ENCODE results near the gene MT3. TPM values are rescaled to one million over a fixed set of nuclear protein-coding genes. Genes with fewer than 3 reads are reported as not detected.

MT3 gene
- total and polyA plus RNA-seq, 12 donors = 5.5 to 354 (median 46.4) TPM

GRCh38 chr16:56614549-56614991, 25.2 kb downstream of the MT3 start:
- Histone ChIP-seq H3K9me3 (replicated peaks in 1 of 3) (no peaks in the 10 kb centered on the region), H3K4me1 (replicated peaks in 1 of 2) (peaks cover 24 to 39% of the 10 kb centered on the region in 2 donors), H3K27ac (no peak overlapping the region), H3K4me3 (no peak overlapping the region), H3K36me3 (replicated peaks in 1 of 2) (no peaks in the 10 kb centered on the region), H3K27me3 (no peaks in the 10 kb centered on the region)
- intact Hi-C loops (cut with DNase I) = no loop called here
- TF ChIP-seq POLR2A (IDR thresholded peaks at IDR 0.05) (no peak), CTCF (IDR thresholded peaks at IDR 0.05) (no peak)
- no peak for DNase-seq

- H3K27ac ChIP-seq = no peak overlapping the region
- H3K4me3 ChIP-seq = no peak overlapping the region
- TF ChIP-seq CTCF (IDR thresholded peaks at IDR 0.05) (no peak), POLR2A (IDR thresholded peaks at IDR 0.05) (no peak)
- no peaks in the 10 kb centered on the region for H3K27me3 ChIP-seq
- H3K9me3 ChIP-seq (replicated peaks in 1 of 3) = no peaks in the 10 kb centered on the region
- 71 to 77% (median 73%) methylated on average over 3 of the region's 3 CpGs for WGBS, 4 donors
- H3K4me1 ChIP-seq (replicated peaks in 1 of 2) = peaks cover 17 to 31% of the 10 kb centered on the region in 2 donors
- intact Hi-C loops (cut with DNase I) = no loop called here
- peak in 1 of 7 donors; percentile 40 for DNase-seq
- H3K36me3 ChIP-seq (replicated peaks in 1 of 2) = no peaks in the 10 kb centered on the region
These were observed 26.0 kb downstream of the MT3 start for GRCh38 chr16:56615353-56615752.

- 49 to 62% (median 59%) methylated on average over 17 to 23 of the region's 23 CpGs for WGBS, 4 donors
- H3K36me3 ChIP-seq (replicated peaks in 1 of 2) = no peaks in the 10 kb centered on the region
- H3K27me3 ChIP-seq = no peaks in the 10 kb centered on the region
- TF ChIP-seq POLR2A (IDR thresholded peaks at IDR 0.05) (no peak), CTCF (IDR thresholded peaks at IDR 0.05) (no peak)
- H3K4me1 ChIP-seq (replicated peaks in 1 of 2) = peaks cover 4 to 24% of the 10 kb centered on the region in 2 donors
- no peaks in the 10 kb centered on the region for H3K9me3 ChIP-seq (replicated peaks in 1 of 3)
- H3K4me3 ChIP-seq = peak overlapping the region in 2 of 4 donors; percentile 26 to 41
- no peak for DNase-seq
- intact Hi-C loops (cut with DNase I) = no loop called here
- peak overlapping the region in 3 of 5 donors; percentile 30 to 57 (median 41) for H3K27ac ChIP-seq
These were observed 27.4 kb downstream of the MT3 start for GRCh38 chr16:56616608-56617211.

GRCh38 chr16:56617212-56618085, 28.1 kb downstream of the MT3 start:
- intact Hi-C loops (cut with DNase I) = no loop called here
- H3K4me1 ChIP-seq (replicated peaks in 1 of 2) = peaks cover 0 to 23% of the 10 kb centered on the region in 2 donors
- WGBS, 4 donors = 15 to 33% (median 26%) methylated on average over 8 to 41 of the region's 41 CpGs
- H3K36me3 ChIP-seq (replicated peaks in 1 of 2) = no peaks in the 10 kb centered on the region
- DNase-seq = peak; percentile 61 to 86 (median 80)
- H3K9me3 ChIP-seq (replicated peaks in 1 of 3) = no peaks in the 10 kb centered on the region
- peak in 1 of 2 donors; percentile 55 for TF ChIP-seq POLR2A (IDR thresholded peaks at IDR 0.05)
- no peak for TF ChIP-seq CTCF (IDR thresholded peaks at IDR 0.05)
- no peaks in the 10 kb centered on the region for H3K27me3 ChIP-seq
- peak overlapping the region in 2 of 4 donors; percentile 26 to 41 for H3K4me3 ChIP-seq
- peak overlapping the region in 4 of 5 donors; percentile 17 to 57 (median 36) for H3K27ac ChIP-seq
